GM13976 (cell line): ENCODE data around the gene PPP2R2D.
"Not testable (repeated sequence)": the region's sequence is repeated elsewhere in the genome, so short reads cannot be mapped to it uniquely, and the experiment has no call there.

Source experiments
- DNase-seq: peaks from one replicate; pipeline ENCODE4 v3.0.0; 2012; ENCODE audit warnings: low spot score
- in situ Hi-C: fragments of 300-500 bp; cut with MboI; formaldehyde crosslinking; loops from one replicate; pipeline ENCODE4 v1.12.0; 2022; ENCODE audit warnings: low sequenced_read_pairs, mixed read lengths, inconsistent platforms; ENCODE audit not compliant: unreplicated experiment
- TF ChIP-seq, protein P1 (sequence below): IDR thresholded peaks from 2 replicates; pipeline ENCODE4 v1.5.1; 2012; ENCODE audit warnings: borderline replicate concordance, mild to moderate bottlenecking; ENCODE audit not compliant: insufficient read depth; ENCODE audit errors: extremely low read depth, missing control alignments, control extremely low read depth

Gene PPP2R2D

DNA sequence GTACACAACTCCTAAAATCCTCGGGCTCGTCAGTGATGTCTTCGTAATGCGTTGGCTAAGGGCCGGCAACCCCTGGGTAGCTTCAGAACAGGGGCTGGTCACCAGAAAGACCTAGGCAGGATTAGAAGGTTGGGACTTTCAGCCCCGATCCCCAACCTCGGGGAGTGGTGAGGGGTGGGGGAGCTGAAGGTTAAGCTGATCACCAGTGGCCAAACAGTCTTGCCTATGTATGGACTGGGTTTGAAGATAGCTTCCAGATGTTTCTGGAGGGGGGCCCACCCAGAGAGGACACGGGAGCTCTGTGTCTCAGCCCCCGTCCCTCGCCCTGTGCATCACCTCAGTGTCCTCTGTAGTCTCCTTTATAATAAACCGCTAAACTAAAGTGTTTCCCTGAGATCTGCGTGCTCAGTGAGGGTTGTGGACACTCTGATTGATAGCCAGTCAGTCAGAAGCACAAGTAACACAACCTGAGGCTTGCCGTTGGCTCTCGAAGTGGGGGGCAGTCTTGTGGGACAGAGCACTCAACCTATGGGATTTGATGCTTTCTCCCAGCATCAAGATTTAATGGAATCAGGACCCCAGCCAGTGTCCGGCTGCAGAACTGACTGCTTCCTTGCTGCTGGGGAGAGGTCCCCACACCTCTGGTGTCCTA, 10.0 kb downstream of the PPP2R2D start:
- in situ Hi-C loops = no loop called here
- TF ChIP-seq, protein P1, sequence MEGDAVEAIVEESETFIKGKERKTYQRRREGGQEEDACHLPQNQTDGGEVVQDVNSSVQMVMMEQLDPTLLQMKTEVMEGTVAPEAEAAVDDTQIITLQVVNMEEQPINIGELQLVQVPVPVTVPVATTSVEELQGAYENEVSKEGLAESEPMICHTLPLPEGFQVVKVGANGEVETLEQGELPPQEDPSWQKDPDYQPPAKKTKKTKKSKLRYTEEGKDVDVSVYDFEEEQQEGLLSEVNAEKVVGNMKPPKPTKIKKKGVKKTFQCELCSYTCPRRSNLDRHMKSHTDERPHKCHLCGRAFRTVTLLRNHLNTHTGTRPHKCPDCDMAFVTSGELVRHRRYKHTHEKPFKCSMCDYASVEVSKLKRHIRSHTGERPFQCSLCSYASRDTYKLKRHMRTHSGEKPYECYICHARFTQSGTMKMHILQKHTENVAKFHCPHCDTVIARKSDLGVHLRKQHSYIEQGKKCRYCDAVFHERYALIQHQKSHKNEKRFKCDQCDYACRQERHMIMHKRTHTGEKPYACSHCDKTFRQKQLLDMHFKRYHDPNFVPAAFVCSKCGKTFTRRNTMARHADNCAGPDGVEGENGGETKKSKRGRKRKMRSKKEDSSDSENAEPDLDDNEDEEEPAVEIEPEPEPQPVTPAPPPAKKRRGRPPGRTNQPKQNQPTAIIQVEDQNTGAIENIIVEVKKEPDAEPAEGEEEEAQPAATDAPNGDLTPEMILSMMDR = no peak
- no peak for DNase-seq

DNA sequence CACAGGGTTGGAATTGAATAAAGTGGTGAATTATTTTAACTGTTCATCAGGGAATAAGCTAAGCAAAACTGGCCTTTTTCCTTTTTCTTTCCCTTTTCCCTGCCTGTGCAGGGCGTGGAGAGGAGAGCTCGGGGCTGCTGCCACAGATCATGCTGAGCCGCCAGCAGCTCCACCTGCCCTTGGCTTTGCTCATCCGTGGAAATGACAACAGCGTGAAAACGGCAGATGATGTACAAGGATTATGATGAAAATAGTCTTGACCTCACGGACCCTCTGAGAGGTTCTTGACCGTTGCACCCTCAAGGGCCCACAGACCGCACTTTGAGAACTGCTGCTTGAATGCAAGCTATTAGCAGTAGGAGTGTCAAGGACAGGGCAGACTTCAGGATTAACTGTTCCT, 10.6 kb downstream of the PPP2R2D start:
- TF ChIP-seq, protein P1 = no peak
- DNase-seq = no peak
- in situ Hi-C loops = no loop called here

DNA sequence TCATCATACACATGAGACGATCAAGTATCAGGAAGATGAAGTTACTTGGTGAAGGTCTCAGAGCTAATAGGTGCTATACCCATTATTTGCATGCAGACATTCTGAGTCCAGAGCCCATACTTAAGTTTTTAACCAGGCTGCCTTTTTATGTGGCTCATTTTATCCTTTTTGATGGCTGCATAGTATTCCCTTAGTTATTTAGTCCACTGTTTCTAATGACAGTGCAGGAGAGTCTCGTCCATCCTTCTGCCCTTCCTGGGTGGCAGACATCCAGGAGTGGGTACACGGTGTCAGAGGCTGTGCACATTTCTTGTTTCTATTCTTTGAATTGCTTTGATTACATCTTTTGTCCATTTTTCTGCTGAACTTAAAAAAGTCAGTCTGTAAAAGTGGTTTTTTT, 11.8 kb downstream of the PPP2R2D start:
- TF ChIP-seq, protein P1 = no peak
- in situ Hi-C loops = no loop called here
- DNase-seq = no peak

DNA sequence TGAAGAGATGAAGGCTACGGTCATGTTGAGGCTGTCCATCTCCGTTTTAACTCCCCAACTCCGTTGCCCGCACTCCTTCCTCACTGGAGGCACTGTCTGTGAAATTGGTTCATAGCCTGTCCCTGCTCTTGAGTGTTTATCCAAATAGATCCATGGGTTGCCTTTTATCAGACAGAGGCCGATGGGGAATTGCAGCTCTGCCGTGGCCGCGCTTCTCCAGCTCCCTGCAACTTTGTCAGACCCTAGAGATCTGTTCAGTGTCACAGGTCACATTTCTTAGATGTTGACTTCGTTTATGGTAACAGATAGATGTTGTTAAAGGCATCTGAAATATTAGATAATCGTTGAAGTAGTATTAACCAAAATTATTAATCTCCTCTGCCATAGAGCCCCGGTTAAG, 14.7 kb downstream of the PPP2R2D start:
- in situ Hi-C loops = no loop called here
- DNase-seq = no peak

DNA sequence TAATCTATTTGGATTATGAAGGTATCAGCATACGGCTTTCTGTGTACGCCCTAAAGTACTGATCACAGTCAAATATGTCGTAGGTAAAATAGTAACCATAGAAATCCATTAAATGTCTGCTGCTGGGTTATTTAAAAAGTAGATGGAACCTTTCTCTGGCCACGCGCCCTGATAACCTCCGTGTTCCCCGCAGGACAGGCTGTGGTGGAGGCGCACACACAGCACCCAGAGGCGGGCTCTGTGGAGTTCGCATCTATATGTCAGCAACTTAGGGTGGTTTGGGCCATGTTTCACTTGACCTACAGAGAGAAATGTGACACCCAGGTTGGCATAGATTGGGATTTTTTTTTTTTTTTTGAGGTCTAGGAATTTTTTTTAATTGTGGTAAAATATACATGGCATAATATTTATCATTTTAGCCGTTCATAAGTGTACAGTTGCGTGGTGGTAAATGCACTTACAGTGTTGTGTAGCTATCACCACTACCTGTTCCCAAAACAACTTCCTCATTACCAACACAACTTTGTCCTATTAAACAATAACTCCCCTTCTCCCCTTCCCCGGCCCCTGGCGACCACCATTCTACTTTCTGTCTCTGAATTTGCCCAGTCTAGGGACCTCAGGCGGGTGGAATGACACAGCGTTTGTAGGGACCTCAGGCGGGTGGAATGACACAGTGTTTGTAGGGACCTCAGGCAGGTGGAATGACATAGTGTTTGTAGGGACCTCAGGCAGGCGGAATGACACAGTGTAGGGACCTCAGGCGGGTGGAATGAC, 15.4 kb downstream of the PPP2R2D start:
- TF ChIP-seq, protein P1 = no peak
- no peak for DNase-seq
- in situ Hi-C loops = no loop called here

More for the DNA sequence above, 14.7 kb downstream of the PPP2R2D start:
- TF ChIP-seq, protein P1 = no peak

DNA sequence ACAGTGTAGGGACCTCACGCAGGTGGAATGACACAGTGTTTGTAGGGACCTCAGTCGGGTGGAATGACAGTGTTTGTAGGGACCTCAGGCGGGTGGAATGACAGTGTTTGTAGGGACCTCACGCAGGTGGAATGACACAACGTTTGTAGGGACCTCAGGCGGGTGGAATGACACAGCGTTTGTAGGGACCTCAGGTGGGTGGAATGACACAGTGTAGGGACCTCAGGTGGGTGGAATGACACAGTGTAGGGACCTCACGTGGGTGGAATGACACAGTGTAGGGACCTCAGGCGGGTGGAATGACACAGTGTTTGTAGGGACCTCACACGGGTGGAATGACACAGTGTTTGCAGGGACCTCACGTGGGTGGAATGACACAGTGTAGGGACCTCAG, 16.0 kb downstream of the PPP2R2D start:
- DNase-seq, in situ Hi-C loops: not testable (repeated sequence)

DNA sequence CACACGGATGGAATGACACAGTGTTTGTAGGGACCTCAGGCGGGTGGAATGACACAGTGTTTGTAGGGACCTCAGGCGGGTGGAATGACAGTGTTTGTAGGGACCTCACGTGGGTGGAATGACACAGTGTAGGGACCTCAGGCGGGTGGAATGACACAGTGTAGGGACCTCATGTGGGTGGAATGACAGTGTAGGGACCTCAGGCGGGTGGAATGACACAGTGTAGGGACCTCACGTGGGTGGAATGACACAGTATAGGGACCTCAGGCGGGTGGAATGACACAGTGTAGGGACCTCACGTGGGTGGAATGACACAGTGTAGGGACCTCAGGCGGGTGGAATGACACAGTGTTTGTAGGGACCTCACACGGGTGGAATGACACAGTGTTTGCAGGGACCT, 16.7 kb downstream of the PPP2R2D start:
- DNase-seq, in situ Hi-C loops: not testable (repeated sequence)

DNA sequence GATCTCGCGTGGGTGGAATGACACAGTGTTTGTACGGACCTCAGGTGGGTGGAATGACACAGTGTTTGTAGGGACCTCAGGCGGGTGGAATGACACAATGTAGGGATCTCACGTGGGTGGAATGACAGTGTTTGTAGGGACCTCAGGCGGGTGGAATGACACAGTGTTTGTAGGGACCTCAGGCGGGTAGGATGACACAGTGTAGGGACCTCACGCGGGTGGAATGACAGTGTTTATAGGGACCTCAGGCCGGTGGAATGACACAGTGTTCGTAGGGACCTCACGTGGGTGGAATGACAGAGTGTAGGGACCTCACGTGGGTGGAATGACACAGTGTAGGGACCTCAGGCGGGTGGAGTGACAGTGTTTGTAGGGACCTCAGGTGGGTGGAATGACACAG, 18.7 kb downstream of the PPP2R2D start:
- in situ Hi-C loops, DNase-seq: not testable (repeated sequence)
